Activated T-helper 9 cell treated with anti-CD3 and anti-CD28 coated beads, Interleukin-2, amount 50 U/mL, for 16 hours (primary cell): ENCODE data around the gene DNASE1L3.

ENCODE experiments used
- DNase-seq: peaks from one replicate; pipeline ENCODE4 v3.0.0-alpha.2; 2020; ENCODE audit warnings: low read depth

The DNASE1L3 gene

GRCh38 chr3:58200121-58200709, 10.6 kb downstream of the DNASE1L3 start:
- no peak for DNase-seq

- DNase-seq = no peak
Measured at GRCh38 chr3:58198804-58199203, 12.0 kb downstream of the DNASE1L3 start.

- DNase-seq = no peak
Measured at GRCh38 chr3:58198362-58198761, 12.4 kb downstream of the DNASE1L3 start.

GRCh38 chr3:58197588-58197987, 13.2 kb downstream of the DNASE1L3 start:
- no peak for DNase-seq

GRCh38 chr3:58193682-58194407, 16.9 kb downstream of the DNASE1L3 start:
- no peak for DNase-seq

GRCh38 chr3:58192069-58192468, 18.7 kb downstream of the DNASE1L3 start:
- no peak for DNase-seq

- no peak for DNase-seq
Measured at GRCh38 chr3:58191361-58191991, 19.3 kb downstream of the DNASE1L3 start.

- no peak for DNase-seq
Measured at GRCh38 chr3:58190882-58191281, 19.9 kb downstream of the DNASE1L3 start.

GRCh38 chr3:58190291-58190690, 20.5 kb downstream of the DNASE1L3 start:
- DNase-seq = no peak

- no peak for DNase-seq
Measured at GRCh38 chr3:58189691-58190090, 21.1 kb downstream of the DNASE1L3 start.

GRCh38 chr3:58188921-58189451, 21.8 kb downstream of the DNASE1L3 start:
- no peak for DNase-seq

- no peak for DNase-seq
Measured at GRCh38 chr3:58188173-58188564, 22.6 kb downstream of the DNASE1L3 start.

- no peak for DNase-seq
Measured at GRCh38 chr3:58184982-58185360, 25.8 kb downstream of the DNASE1L3 start.

- DNase-seq = no peak
Measured at GRCh38 chr3:58184309-58184981, 26.3 kb downstream of the DNASE1L3 start.

- DNase-seq = no peak
Measured at GRCh38 chr3:58183891-58184290, 26.9 kb downstream of the DNASE1L3 start.

- DNase-seq = no peak
Measured at GRCh38 chr3:58183221-58183620, 27.6 kb downstream of the DNASE1L3 start.

- DNase-seq = no peak
Measured at GRCh38 chr3:58180940-58181587, 29.7 kb downstream of the DNASE1L3 start.

- DNase-seq = no peak
Measured at GRCh38 chr3:58180099-58180880, 30.5 kb downstream of the DNASE1L3 start.

GRCh38 chr3:58179235-58180098, 31.3 kb downstream of the DNASE1L3 start:
- DNase-seq = no peak

- DNase-seq = no peak
Measured at GRCh38 chr3:58178528-58179234, 32.1 kb downstream of the DNASE1L3 start.
